ENCODE results near the gene GAS2L1. TPM values are rescaled to one million over a fixed set of nuclear protein-coding genes. Genes with fewer than 3 reads are reported as not detected.

GAS2L1 gene
- total RNA-seq, 1 donor = 15.0 TPM

- peak; percentile 81 for TF ChIP-seq CTCF (IDR thresholded peaks at IDR 0.05; ENCODE audit: insufficient read depth, low read length)
- DNase-seq (ENCODE audit: low read depth) = peak; percentile 63
- H3K4me3 ChIP-seq (ENCODE audit: low read depth, low read length) = no peak overlapping the region
Observed at GRCh38 chr22:29359469-29359868, 53.0 kb downstream of the GAS2L1 start.

Small RNA genes within 50 kb of the gene (small RNA-seq; reads per million reads assigned to genes)
- gene MIR3653 = not detected

Other genes starting within 250 kb of the GAS2L1 start
- not detected in 2 replicates for gene C22orf31, start 244.8 kb upstream of the GAS2L1 start, total RNA-seq (ENCODE audit: low replicate concordance)
- 2.5 and 5.7 TPM in 2 replicates for gene KREMEN1, start 233.6 kb upstream of the GAS2L1 start, total RNA-seq (ENCODE audit: low replicate concordance)
- gene EMID1, start 100.8 kb upstream of the GAS2L1 start, total RNA-seq (ENCODE audit: low replicate concordance) = 0.08 TPM in 1 of 2 replicates, not detected in the other
- gene RHBDD3, start 38.7 kb upstream of the GAS2L1 start, total RNA-seq (ENCODE audit: low replicate concordance) = 22.0 and 29.8 TPM in 2 replicates
- gene EWSR1, start 38.4 kb upstream of the GAS2L1 start, total RNA-seq (ENCODE audit: low replicate concordance) = 108 and 176 TPM in 2 replicates
- not detected in 2 replicates for gene RASL10A, start 9.0 kb downstream of the GAS2L1 start, total RNA-seq (ENCODE audit: low replicate concordance)
- 19.0 and 46.3 TPM in 2 replicates for gene AP1B1, start 81.9 kb downstream of the GAS2L1 start, total RNA-seq (ENCODE audit: low replicate concordance)
- not detected in 2 replicates for gene RFPL1, start 131.9 kb downstream of the GAS2L1 start, total RNA-seq (ENCODE audit: low replicate concordance)
- gene NEFH, start 173.6 kb downstream of the GAS2L1 start, total RNA-seq (ENCODE audit: low replicate concordance) = 0.49 and 0.54 TPM in 2 replicates
- gene THOC5, start 247.1 kb downstream of the GAS2L1 start, total RNA-seq (ENCODE audit: low replicate concordance) = 53.1 and 54.0 TPM in 2 replicates